ENCODE data around the gene TMEM219.
"Not testable (repeated sequence)": the region's sequence is repeated elsewhere in the genome, so short reads cannot be mapped to it uniquely, and the experiment has no call there.

TMEM219 gene

DNA sequence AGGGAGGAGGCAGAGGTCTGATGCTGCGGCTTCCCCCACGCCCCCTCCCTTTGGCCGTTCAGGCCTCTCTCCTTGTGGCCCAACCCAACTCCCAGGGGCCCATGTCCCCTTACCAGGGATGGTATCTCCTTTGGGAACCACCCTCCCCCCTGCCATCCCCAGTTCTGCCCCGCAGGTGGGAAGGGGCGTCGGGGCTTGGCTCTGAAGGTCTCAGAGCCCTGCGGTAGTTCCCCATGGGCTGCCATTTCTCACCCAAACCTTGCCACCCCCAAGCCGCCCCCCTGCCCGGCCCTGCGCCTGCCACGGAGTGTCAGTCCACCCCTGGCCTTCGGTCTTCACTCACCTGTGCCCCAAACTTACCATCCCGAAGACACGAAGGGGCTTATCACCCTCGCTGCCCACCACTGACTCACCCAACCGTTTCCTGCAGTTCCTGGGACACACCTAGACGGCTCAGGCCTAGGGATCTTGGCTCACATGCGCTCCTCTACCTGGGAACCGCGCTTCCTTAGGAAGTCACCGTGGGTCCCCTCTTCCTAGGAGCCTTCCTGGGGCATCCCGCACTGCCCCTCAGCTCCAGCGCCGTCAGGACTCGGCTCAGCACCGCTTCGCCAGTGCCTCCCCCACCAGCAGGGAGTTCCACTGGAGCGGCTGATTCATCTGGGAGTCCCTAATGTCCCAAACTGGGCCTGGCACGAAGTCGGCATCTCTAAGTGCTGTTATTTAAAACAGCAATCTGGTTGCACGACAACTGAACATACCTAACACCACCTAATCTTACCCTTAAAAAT, 50.0 kb downstream of the TMEM219 start:
- DNase-seq (ENCODE audit: low read depth): no peak

DNA sequence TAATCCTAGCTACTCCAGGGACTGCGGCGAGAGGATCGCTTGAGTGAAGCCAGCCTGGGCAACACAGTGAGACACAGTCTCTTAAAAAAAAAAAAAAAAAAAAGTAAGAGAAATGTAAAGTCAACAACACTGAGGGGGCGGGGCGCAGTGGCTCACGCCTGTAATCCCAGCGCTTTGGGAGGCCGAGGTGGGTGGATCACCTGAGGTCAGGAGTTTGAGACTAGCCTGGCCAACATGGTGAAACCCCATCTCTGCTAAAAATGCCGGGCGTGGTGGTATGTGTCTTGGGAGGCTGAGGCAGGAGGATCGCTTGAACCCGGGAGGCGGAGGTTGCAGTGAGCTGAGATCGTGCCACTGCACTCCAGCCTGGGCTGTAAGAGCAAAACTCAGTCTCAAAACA, 50.7 kb downstream of the TMEM219 start:
- not testable (repeated sequence) for DNase-seq (ENCODE audit: low read depth)

DNA sequence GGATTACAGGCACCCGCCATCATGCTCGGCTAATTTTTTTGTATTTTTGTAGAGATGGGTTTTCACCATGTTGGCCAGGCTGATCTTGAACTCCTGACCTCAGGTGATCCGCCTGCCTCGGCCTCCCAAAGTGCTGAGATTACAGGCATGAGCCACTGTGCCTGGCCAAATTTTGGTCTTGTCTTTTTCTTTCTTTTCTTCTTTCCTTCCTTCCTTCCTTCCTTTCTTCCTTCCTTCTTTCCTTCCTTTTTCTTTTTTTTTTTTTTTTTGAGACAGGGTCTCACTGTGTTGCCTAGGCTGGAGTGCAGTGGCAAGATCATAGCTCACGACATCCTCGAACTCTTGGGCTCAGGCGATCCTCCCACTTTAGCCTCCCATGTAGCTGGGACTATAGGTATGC, 53.6 kb downstream of the TMEM219 start:
- not testable (repeated sequence) for DNase-seq (ENCODE audit: low read depth)

DNA sequence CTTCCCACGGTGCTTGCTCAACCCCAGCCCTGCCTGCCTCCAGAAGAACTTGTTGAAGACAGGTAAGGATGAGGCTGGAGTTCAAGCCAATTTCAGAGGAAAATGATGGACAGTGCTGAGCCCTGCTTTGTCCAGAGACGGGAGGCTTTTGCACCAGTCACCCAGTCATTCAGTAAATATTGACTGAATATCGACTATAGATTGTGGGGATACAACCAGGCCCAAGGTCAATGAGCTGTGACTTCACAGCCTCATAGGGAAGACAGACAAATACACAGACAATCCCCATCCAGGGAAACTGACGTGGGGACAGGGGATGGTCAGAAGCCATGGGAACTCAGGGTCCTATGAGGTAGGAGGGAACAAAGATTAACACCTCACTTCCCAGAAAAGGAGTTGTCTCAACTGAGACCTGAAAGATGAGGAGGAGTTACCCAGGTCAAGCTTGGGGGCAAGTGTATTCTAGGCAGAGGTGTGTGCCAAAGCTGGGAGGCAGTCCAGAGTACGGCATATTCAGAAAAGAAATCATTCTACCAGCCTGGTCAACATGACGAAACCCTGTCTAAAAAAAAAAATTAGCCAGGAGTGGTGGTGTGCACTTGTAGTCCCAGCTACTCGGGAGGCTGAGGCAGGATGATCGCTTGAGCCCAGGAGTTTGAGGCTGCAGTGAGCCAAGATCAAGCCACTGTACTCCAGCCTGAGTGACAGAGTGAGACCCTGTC, 54.8 kb downstream of the TMEM219 start:
- no peak for DNase-seq (ENCODE audit: low read depth)

DNA sequence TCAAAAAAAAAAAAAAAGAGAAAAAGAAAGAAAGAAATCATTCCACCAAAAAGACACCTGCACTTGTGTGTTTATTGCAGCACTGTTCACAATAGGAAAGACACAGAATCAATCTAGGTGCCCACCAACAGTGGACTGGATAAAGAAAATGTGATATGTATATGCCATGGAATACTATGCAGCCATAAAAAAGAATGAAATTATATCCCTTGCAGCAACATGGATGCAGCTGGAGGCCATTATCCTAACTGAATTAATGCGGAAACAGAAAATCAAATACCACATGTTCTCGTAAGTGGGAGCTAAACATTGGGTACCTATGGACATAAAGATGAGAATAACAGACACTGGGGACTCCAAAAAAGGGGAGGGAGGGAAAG, 55.4 kb downstream of the TMEM219 start:
- DNase-seq (ENCODE audit: low read depth): no peak

DNA sequence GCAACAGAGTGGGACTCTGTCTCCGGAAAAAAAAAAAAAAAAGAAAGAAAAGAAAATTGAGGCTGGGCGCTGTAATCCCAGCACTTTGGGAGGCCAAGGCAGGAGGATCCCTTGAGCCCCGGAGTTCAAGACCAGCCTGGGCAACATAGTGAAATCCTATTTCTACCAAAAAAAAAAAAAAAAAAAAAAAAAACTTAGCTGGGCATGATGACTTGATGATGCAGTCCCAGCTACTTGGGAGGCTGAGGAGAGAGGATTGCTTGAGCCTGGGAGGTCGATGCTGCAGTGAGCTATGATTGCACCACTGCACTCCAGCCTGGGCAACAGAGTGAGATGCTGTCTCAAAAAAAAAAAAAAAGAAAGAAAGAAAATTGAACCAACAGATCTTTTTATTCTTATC, 56.1 kb downstream of the TMEM219 start:
- not testable (repeated sequence) for DNase-seq (ENCODE audit: low read depth)

DNA sequence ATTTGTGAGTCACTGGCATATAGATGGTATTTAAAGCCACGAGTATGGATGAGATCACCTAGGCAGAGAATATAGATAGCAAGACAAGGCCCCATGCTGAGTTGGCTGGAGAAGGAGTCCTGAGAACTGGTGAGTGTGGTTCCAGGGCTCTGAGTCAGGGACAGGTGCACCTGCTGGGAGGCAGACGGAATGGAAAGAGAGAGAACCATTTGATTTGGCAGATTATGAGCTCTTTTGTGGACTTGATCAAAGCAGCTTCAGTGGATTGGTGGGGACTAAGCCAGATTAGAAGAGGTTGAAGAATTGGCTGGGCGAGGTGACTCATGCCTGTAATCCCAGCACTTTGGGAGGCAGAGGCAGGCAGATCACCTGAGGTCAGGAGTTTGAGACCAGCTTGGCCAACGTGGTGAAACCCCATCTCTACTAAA, 56.9 kb downstream of the TMEM219 start:
- DNase-seq (ENCODE audit: low read depth): no peak

All from activated gamma-delta T cell treated with anti-CD3 and anti-CD28 coated beads, Interleukin-2, amount 50 U/mL, for 16 hours (primary cell).